Pons (tissue), 1 donor: ENCODE data around the gene THAP2.

Experiments used
- DNase-seq: peaks from one replicate; pipeline ENCODE4 v3.0.0-alpha.2; 2016; ENCODE audit warnings: low spot score

The THAP2 gene

GRCh38 chr12:71663561-71664410 is at the start of gene THAP2, which contains the start of gene ZFC3H1:
Gene THAP2, plus strand, starts transcription at chr12:71664301. Its CDS starts 209 bp downstream, at chr12:71664510.
Gene ZFC3H1, minus strand, starts transcription at chr12:71663848. Its CDS starts 238 bp downstream, at chr12:71663610.
- DNase-seq = peak; percentile 100

DNA sequence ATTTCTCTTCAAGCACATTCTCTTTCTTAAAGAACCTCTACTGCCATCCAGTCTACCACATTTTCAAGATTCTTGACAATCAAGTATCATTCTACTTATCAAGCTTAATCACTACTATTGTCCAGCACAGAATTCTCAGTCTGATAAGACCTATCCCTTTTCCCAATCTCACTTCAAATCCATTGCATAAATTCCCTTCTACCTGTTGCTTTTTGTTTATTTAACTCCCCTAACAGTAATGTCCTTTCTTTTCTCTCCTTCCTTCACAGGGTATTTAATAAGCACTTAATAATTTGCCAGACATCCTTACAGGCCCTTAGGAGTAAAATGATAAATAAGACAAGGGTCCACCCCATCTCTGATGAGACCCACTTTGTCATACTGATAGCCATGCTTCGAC is 42.2 kb upstream of the THAP2 start:
- no peak for DNase-seq

DNA sequence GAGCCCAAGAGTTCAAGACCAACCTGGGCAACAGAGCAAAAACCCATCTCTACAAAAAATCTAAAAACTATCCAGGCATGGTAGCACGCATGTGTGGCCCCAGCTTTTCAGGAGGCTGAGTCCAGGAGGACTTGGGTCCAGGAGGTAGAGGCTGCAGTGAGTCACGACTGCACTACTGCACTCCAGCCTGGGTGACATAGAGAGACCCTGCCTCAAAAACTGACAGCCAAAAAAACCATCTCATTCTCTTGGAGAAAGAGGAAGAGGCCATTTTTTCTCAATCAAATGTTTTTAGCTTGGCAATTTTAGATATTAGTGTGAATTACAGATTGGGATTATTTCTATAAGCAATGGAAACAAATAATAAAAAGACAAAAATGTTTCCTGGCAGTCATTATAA is 38.6 kb upstream of the THAP2 start:
- no peak for DNase-seq

- no peak for DNase-seq
Measured at GRCh38 chr12:71626098-71626497, 38.0 kb upstream of the THAP2 start.

GRCh38 chr12:71626768-71627167 is 37.3 kb upstream of the THAP2 start:
- no peak for DNase-seq

DNA sequence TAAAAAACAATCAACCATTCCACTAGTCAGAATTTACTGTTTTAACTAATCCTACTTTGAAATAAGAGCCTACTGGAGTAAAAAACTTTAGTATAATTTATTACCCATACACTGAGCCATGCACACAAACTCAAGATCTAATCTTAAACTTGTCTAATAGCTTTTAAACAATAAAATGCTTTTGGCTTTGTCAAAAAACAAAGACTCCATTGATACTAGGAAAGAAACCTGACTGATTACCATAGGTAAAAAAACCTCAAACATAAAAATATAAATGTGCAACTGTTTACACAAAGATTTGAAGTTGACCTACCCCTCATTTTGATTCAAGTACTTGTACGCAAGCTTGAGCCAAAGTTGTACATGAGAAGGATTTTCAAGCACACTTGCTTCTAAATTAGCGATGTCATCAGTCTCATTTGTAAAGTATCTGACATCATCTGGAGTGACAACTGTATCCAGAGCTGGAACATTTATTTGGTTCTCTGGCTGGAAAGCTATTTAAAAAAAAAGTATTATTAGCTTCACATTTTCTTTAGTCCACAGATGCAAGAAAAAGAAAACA is 36.6 kb upstream of the THAP2 start:
- DNase-seq = no peak

- peak; percentile 87 for DNase-seq
Measured at GRCh38 chr12:71636704-71637115, 27.4 kb upstream of the THAP2 start.

- DNase-seq = no peak
Measured at GRCh38 chr12:71638499-71638898, 25.6 kb upstream of the THAP2 start.

DNA sequence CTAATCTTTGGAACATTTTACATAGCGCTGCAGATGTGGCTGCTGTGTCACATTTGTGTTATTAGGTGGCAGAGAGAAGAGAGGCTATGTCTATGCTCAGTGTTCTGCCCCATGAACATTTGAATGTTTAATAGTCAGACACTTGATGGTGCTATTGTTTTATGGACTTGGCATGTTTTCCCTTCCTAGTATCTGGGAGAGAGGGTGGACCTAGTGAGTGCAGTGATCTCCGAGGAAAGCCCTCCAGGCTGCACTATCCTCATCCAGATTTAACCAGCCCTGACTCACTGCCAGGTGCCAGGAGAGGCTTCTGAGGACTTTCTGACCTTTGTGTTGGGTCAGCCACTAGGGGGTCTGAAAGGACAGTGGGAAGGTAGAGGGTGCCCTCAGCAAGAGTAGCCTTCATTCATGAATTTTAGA is 24.8 kb upstream of the THAP2 start:
- DNase-seq = peak; percentile 43

GRCh38 chr12:71640316-71640715 is 23.8 kb upstream of the THAP2 start:
- no peak for DNase-seq

DNA sequence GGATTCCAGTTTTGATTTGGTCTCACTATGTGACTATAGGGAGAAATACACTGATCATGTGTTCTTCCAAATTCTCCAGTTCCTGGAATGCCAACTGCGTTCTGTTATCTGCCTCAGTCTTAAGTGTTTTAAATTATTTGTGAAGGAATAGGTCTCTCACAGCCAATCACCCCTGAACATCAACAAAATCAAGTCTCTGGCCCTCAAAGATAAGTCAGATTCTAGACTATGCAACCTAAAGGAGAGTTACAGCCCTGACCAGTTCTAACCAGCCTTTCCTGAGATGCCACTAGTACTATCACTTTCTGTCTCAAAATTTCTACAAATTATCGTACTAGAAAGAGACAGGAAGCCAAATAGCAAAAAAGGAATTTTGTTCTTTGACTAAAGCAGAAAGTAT is 22.7 kb upstream of the THAP2 start:
- DNase-seq = no peak

DNA sequence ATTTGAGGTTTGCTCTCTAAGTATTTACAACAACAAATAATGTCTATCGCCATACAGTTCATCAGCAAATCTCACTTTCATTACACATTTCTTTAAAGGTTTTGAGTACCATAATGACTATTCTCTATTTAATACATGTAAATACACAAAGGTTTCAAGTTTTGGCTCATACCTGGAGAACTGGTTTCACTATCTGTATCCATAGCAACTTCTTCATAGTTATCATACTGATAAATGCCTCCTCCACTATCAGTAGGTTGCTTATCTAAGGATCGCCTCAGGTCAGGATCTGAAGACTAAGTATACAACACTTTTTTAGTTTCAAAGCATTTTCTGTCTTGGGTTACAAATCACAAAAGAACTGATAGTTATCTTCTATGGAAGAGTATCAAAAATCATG is 21.8 kb upstream of the THAP2 start:
- no peak for DNase-seq

DNA sequence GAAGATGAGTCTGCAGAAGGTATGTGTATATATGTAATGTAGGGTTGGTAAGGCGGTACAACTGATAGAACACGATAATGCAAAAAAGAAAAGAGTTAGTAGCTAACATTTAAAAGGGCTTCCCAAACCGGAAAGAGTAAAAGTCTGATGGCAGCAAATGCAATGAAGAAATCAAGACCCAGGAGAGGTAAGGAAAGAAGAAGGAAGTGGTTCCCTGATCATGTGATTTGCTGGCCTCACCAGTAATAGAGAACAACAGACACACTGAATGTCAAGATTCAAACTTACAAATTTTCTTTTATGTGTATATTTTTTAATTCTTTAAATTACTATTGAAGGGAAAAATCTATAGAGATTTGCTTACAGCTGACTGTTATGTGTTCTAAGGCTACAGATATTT is 18.8 kb upstream of the THAP2 start:
- DNase-seq = peak; percentile 56

- DNase-seq = no peak
Measured at GRCh38 chr12:71646512-71646911, 17.6 kb upstream of the THAP2 start.

DNA sequence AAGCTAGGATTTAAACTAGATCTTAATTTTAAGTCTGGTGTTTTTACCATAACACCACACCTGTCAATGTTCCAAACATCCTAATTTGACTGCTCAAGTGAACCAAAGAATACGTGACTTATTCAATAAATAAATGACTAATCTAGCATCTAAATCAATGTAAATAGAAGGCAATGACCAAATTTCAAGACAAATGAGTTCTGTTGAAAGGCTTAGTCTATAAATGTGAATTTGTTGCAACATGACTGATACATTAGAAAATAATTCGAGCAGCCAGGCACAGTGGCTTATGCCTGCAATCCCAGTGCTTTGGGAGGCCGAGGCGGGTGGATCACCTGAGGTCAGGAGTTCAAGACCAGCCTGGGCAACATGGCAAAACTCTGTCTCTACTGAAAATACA is 15.6 kb upstream of the THAP2 start:
- no peak for DNase-seq

GRCh38 chr12:71649401-71649800 is 14.7 kb upstream of the THAP2 start:
- no peak for DNase-seq

- DNase-seq = no peak
Measured at GRCh38 chr12:71652656-71653055, 11.4 kb upstream of the THAP2 start.

GRCh38 chr12:71653137-71653536 is 11.0 kb upstream of the THAP2 start:
- no peak for DNase-seq

DNA sequence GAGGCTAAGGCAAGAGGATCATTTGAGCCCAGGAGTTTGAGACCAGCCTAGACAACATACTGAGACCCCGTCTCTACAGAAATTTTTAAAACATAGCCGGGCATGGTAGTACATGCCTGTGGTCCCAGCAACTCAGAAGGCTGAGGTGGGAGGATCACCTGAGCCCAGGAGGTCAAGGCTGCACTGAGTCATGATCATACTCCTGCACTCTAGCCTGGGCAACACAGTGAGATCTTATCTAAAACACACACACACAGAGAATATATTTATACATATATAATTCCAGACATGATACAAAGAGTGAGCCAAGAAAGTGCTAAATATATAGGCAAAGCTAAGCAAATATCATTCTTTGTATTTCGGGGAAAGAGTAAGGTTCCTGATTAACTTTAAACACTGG is 9.9 kb upstream of the THAP2 start:
- no peak for DNase-seq

DNA sequence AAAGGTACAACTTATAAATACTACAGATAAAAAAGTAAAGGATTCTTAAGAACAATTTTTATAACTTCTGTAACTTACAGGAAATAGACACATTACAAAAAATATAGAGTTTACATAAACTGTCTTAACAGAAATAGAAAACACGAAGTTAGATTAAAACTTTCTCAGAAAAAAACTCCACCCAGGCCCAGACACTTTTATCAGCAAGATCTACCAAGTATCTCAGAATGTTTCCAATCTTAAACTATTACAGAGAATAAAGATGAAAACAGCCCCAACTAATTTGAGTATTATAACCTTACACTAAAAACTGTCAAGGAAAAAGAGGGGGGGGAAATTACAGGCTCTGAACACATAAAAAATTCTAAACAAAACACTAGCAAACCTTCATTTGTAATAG is 8.6 kb upstream of the THAP2 start:
- DNase-seq = no peak

- DNase-seq = no peak
Measured at GRCh38 chr12:71655907-71656306, 8.2 kb upstream of the THAP2 start.

DNA sequence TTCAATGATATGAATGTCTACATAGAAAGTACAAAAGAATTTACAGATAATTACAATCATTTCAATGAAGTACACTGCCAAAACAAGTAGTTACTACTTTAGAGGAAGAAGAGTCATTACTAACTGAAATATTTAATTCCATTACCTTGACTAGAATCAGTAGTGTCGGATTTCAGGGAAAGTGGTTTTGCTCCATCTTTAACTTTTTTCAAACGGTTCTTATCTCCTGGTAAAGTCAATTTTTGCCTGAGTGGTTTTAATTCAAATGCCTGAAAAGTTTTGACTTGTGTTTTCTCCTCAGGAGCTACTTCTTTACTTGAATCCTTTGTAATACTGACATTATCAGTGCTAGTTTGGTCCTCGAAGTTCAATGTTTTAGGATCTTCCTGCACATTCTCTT is 7.4 kb upstream of the THAP2 start:
- no peak for DNase-seq

DNA sequence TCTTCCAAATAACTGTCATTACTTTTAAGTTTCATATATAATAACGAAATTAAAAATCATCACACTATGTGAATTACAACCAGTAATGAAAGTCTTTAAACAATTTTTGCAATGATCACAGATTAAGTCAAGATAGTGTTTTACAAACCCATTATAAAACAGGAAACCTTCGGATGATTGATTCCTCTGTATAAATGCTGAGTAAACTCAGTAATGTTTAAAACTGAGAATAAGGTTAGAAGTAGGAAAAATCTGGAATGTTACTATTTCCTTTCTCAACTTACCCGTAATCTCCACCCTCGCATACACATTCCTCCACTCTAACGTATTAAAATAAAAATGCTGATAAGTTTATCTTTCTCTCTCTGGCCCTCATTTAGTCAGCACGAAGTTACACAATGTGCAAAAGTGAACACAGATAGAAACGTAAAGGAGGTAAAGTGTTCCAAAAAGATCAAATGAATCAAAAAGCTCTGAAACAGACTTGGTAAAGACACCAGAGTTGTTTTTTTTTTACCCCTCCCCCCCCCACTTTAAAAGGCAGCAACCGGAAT is 2.0 kb upstream of the THAP2 start:
- DNase-seq = no peak
